Measurements from ENCODE around the gene DCAF8. TPM values are rescaled to one million over a fixed set of nuclear protein-coding genes. Genes with fewer than 3 reads are reported as not detected.

DCAF8 gene
- total RNA-seq, 2 experiments from 2014 or later: 147 to 150 TPM

DNA sequence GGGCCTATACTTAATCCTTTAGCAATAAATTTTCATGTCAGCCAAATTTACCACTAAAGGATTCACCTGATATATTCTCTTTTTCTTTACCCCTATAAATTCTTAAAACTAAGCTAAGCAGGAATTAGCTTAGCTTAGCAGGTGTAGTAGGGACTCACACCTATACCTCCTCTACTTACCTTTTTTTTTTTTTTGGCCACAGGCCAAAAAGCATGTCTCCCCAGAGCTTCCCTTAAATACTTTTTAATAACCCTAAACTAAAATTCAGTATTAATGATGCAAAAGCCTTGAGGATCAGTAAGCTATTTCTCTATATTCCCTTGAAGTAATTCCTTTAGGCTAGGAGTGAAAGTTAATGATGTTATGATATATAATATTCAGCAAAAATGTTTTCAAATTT lies 33.9 kb downstream of the DCAF8 start:
- H3K9me3 Mint-ChIP-seq: no peaks in the 10 kb centered on the region
- H3K27me3 Mint-ChIP-seq: no peaks in the 10 kb centered on the region
- no peak overlapping the region for H3K27ac Mint-ChIP-seq
- no peak for ATAC-seq (ENCODE audit: low read depth)
- POLR2A ChIA-PET: interaction anchor here (0.9 to 1.1 kb wide), 2 partner anchors 10 to 59 kb away, joined by 3 read pairs; no protein-coding TSS in a partner anchor
- no peaks in the 10 kb centered on the region for H3K4me1 Mint-ChIP-seq
- no peak overlapping the region for H3K4me3 Mint-ChIP-seq
- no peak for DNase-seq
- H3K36me3 Mint-ChIP-seq: peaks cover 31% of the 10 kb centered on the region

DNA sequence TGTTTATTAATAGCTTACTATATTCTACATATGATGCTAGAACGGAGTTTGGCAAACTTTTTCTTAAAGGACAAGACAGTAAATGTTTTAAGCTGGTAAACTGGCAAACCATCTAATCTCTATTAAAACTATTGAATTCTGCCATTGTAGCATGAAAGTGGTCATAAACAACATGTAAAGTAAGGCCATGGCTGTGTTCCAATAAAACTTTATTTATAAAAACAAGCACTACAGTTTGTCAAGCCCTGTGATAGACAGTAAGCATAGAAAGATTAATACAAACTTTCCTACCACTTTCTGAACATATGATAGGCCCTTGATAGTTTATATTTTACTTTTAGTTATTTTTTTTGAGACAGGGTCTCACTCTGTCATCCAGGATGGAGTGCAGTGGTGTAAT lies 34.8 kb downstream of the DCAF8 start:
- Mint-ChIP-seq H3K4me1 (no peaks in the 10 kb centered on the region), H3K27me3 (no peaks in the 10 kb centered on the region), H3K36me3 (peaks cover 30% of the 10 kb centered on the region), H3K9me3 (no peaks in the 10 kb centered on the region), H3K4me3 (no peak overlapping the region), H3K27ac (no peak overlapping the region)
- ATAC-seq (ENCODE audit: low read depth) (no peak), DNase-seq (no peak)
- POLR2A ChIA-PET: interaction anchor here (1.1 kb wide), 1 partner anchor 11 kb away, joined by 3 read pairs; no protein-coding TSS in a partner anchor

DNA sequence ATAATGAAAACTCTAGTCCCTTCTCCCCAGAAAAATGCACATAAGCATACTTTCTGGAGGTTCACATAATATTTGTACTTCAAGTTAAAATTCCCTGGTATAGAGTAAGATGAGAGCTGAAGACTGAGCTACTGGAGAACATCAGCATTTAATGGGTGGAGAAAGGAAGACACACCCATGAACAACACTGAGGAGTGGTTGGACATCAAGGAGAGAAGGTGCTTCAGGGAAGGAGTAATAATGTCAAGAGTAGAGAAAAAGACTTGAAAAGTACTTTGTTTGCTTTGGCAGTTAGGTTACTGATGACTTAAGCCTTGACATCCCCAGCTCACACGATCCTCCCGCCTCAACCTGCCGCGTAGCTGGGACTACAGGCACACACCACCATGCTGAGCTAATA lies 35.3 kb downstream of the DCAF8 start:
- ATAC-seq (ENCODE audit: low read depth): no peak

DNA sequence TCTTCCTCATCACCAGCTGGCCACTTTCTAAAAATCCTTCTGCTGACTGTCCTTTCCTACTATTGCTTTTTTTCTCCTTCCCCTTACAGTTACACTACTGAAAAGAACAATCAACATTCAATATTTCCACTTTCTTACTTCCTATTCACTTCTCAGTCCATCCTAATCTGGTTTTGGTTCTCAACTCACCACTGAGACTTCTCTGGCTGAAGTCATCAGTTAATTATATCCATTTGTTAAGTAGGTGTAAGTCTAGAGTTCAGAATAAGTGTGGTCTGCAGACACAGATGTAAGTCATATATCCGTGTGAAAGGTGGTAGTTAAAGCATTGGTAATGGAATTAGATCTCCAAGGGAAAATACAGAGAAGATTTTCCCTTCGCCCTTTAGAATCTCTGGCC lies 35.7 kb downstream of the DCAF8 start:
- Mint-ChIP-seq H3K27ac (no peak overlapping the region), H3K36me3 (peaks cover 32% of the 10 kb centered on the region), H3K27me3 (no peaks in the 10 kb centered on the region), H3K4me3 (no peak overlapping the region), H3K4me1 (no peaks in the 10 kb centered on the region), H3K9me3 (no peaks in the 10 kb centered on the region)
- DNase-seq (no peak), ATAC-seq (ENCODE audit: low read depth) (no peak)
- POLR2A ChIA-PET: interaction anchor here (0.6 kb wide), 1 partner anchor 9 kb away, joined by 3 read pairs; no protein-coding TSS in a partner anchor

More for the DNA sequence above, 35.3 kb downstream of the DCAF8 start:
- Mint-ChIP-seq H3K36me3 (peaks cover 32% of the 10 kb centered on the region), H3K27me3 (no peaks in the 10 kb centered on the region), H3K4me1 (no peaks in the 10 kb centered on the region), H3K4me3 (no peak overlapping the region), H3K27ac (no peak overlapping the region), H3K9me3 (no peaks in the 10 kb centered on the region)
- DNase-seq: no peak
- POLR2A ChIA-PET: no interaction called here

DNA sequence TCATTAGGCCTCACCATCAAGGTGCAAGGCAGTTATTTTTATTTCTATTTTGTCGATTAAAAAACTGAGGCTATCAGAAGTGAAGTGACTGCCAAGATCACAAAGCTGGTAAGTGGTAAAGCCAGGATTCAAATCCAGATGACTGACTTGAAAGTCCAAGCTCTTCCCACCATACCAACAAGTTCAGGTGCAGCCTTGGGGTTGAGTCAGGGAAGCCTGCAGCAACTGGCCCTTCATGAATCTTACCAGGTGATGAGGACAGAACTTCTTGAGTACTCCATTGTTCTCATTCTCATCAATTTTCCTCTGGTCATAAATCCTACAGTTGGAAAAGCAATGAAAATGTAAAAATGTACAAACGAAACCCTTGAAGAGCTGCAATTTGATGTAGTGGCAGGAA lies 37.0 kb downstream of the DCAF8 start:
- POLR2A ChIA-PET: interaction anchor here (0.6 kb wide), 1 partner anchor 313 kb away, joined by 3 read pairs; no protein-coding TSS in a partner anchor

DNA sequence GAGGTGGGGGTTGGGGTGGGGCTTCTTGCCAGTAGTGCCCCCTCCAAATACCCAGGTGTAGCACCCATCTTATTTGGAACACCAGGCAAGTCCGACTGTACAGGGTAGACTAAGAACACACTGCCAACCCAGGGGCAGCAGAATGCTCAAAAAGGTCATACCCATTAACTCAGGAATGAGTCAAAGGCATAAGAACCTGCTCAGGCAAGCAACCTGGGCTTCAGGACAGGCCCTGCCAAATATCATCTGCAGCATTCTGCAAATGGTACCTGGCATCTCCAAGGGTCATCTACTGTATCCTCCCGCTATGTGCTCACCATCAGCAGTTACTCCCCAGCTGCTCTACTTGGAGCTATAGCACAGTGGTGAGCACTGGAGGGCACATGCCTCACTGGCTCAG lies 37.7 kb downstream of the DCAF8 start:
- H3K36me3 Mint-ChIP-seq: peaks cover 23% of the 10 kb centered on the region
- H3K4me1 Mint-ChIP-seq: no peaks in the 10 kb centered on the region
- no peaks in the 10 kb centered on the region for H3K9me3 Mint-ChIP-seq
- ATAC-seq (ENCODE audit: low read depth) (no peak), DNase-seq (no peak)
- H3K27ac Mint-ChIP-seq: no peak overlapping the region
- POLR2A ChIA-PET: no interaction called here
- no peaks in the 10 kb centered on the region for H3K27me3 Mint-ChIP-seq
- H3K4me3 Mint-ChIP-seq: no peak overlapping the region

More for the DNA sequence above, 37.0 kb downstream of the DCAF8 start:
- Mint-ChIP-seq H3K4me1 (no peaks in the 10 kb centered on the region), H3K27ac (no peak overlapping the region), H3K4me3 (no peak overlapping the region), H3K27me3 (no peaks in the 10 kb centered on the region), H3K36me3 (peaks cover 25% of the 10 kb centered on the region), H3K9me3 (no peaks in the 10 kb centered on the region)
- DNase-seq (no peak), ATAC-seq (ENCODE audit: low read depth) (no peak)

DNA sequence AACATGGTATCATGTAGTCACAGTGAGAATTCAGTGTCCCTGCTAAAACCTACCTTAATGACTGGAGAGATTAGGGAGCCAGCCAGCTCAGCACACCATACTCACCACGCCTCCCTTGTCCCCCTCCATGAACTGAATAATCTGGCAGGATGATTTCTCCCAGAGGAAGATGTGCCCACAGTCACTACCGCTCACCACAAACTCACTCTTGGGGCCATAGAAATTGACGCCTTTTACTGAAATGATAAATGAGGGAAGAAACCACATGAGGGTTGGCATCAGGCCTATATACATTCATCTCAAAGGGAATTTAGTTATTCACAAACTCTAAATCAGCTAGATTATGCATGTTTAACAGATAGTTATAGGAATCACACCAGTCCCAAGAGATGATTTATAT lies 39.8 kb downstream of the DCAF8 start:
- no peaks in the 10 kb centered on the region for H3K4me1 Mint-ChIP-seq
- H3K27me3 Mint-ChIP-seq: no peaks in the 10 kb centered on the region
- POLR2A ChIA-PET: no interaction called here
- peaks cover 14% of the 10 kb centered on the region for H3K36me3 Mint-ChIP-seq
- DNase-seq: no peak
- no peak for ATAC-seq (ENCODE audit: low read depth)
- H3K9me3 Mint-ChIP-seq: no peaks in the 10 kb centered on the region
- no peak overlapping the region for H3K4me3 Mint-ChIP-seq
- no peak overlapping the region for H3K27ac Mint-ChIP-seq

DNA sequence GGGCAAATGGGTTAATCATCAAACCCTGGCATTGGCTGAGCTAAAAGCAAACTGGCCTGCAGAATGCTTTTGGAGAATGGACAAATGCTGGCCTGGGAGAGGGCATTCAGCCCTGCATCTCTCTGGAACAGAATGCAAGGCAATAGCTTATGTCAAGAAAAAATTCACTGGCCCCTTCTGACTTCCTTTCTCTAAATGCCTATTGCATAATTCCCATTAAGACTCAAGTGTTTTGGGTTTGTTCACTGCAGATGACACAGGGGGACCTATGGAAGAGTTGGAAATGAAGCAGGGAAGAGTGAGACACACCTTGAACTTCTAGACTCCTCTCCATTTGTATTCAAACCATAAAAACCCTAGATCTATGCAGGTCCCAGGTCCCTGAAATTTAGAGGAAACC lies 41.3 kb downstream of the DCAF8 start:
- Mint-ChIP-seq H3K4me1 (no peaks in the 10 kb centered on the region), H3K36me3 (peaks cover 20% of the 10 kb centered on the region)
- no peak for DNase-seq

DNA sequence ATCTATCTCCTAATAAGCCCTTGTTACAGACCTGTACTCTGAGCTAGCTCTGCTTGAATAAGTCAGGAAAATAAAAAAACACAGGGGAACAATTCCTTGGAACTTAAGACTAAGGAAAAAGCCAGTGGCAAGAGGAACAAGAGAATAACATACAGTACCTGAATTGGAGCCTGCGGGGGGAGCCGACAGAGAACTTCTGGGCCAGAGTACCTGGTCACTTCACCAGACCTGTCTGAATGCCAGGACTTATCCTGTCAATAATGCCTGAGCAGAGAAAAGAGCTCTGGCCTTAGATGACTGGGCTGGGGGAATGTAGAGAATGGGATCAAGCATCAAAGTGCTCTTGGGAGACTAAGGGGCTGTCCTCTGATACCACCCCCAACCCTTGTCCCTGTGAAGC lies 42.0 kb downstream of the DCAF8 start:
- Mint-ChIP-seq H3K27ac (no peak overlapping the region), H3K4me3 (no peak overlapping the region), H3K36me3 (peaks cover 20% of the 10 kb centered on the region), H3K9me3 (no peaks in the 10 kb centered on the region), H3K4me1 (no peaks in the 10 kb centered on the region), H3K27me3 (no peaks in the 10 kb centered on the region)
- ATAC-seq (ENCODE audit: low read depth) (no peak), DNase-seq (no peak)
- POLR2A ChIA-PET: no interaction called here

More for the DNA sequence above, 41.3 kb downstream of the DCAF8 start:
- POLR2A ChIA-PET: no interaction called here
- H3K4me3 Mint-ChIP-seq: no peak overlapping the region
- H3K27me3 Mint-ChIP-seq: no peaks in the 10 kb centered on the region
- no peaks in the 10 kb centered on the region for H3K9me3 Mint-ChIP-seq
- H3K27ac Mint-ChIP-seq: no peak overlapping the region
- ATAC-seq (ENCODE audit: low read depth): no peak

DNA sequence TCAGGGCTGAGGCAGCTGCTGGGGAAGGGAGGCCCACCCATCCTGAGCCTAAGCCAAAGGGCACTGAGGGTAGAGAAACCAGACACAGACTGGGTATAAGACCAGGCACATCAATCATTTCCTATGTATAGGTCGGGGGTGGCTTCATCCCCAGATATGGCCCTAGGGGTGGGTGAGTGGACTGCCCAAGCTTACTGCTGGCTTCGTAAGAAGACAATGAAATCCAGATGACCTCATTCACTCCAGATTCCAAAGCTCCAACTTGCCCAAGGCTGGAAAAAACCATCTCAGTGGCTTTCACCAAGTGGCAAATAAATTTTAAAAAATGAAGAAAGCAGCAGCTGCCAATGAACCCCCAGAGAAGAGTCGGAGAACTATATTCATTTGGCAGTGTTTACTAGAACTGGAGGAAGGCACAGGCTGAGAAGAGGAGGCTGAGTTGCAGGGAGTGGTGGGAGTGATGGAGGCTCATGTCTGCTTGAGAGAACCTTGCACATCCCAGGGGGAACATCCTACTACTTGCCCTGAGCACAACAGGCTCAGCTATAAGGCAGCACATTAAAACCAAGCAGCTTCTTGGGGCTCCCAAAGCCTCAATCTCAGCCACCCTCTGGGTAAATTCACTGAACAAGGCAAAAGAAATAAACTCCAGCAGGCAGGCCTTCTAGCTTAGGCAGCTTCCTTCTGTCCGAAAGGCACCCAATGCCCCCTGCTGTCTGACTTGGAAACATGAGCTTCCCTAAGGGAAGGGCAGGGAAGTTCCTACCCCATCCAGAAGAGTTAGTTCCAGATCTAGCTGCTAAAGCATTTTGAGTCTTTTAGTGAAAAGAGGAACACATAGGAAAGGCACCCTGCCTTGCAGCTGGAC lies 43.1 kb downstream of the DCAF8 start:
- peaks cover under 1% of the 10 kb centered on the region for H3K4me1 Mint-ChIP-seq
- no peak for ATAC-seq (ENCODE audit: low read depth)
- POLR2A ChIA-PET: no interaction called here
- no peaks in the 10 kb centered on the region for H3K27me3 Mint-ChIP-seq
- no peak overlapping the region for H3K4me3 Mint-ChIP-seq
- no peaks in the 10 kb centered on the region for H3K9me3 Mint-ChIP-seq
- H3K27ac Mint-ChIP-seq: no peak overlapping the region
- H3K36me3 Mint-ChIP-seq: peaks cover 19% of the 10 kb centered on the region
- DNase-seq: no peak

DNA sequence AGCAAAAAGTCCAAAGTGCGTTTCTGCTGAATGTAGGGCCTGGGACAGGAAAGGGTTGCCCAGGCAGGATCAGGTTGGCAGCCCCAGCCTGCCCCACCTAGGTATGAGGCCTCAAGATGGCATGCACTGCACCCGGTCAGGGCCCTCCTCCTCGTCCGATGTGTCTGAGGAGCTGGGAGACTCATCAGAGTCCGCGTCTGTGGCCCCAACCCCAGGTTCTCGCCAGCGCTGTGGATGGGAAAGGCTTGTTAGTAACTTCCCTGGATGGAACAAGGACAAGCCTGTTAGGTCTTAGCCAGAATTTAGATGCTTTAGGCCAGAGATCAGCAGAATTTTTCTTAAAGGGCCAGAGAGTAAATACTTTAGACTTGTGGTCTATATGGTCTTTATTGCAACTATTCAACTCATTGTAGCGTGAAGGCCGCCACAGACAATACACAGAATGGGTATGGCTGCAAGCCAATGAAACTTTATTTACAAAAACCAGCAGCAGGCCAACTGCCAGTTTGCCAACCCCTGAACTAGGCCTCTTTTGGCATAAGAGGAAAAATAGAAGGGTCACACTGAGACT lies 44.8 kb downstream of the DCAF8 start:
- no peak for ATAC-seq (ENCODE audit: low read depth)
- no peak for DNase-seq
- H3K4me1 Mint-ChIP-seq: peaks cover 2% of the 10 kb centered on the region
- no peaks in the 10 kb centered on the region for H3K9me3 Mint-ChIP-seq
- H3K27me3 Mint-ChIP-seq: no peaks in the 10 kb centered on the region
- POLR2A ChIA-PET: no interaction called here
- H3K27ac Mint-ChIP-seq: no peak overlapping the region
- H3K36me3 Mint-ChIP-seq: peaks cover 21% of the 10 kb centered on the region
- no peak overlapping the region for H3K4me3 Mint-ChIP-seq

DNA sequence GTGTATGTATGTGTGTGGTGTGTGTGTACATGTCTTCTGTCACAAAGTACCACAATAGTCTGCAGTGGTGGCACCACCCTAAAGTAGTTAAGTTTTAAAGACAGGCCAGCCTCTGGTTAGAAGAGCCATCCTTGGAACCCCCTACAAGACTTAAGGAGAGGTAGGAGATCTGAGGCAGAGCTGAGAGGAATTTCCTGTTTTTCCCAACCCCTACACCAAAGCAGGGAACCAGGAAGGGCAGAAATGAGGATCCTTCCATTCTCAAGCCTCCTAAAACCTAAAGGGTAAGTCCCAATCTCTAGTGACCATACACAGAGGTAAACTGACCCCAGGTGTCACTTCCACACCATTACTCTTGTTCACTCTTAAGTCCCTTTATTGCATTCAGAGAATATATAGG lies 46.0 kb downstream of the DCAF8 start:
- peaks cover 19% of the 10 kb centered on the region for H3K36me3 Mint-ChIP-seq
- DNase-seq (no peak), ATAC-seq (ENCODE audit: low read depth) (no peak)
- H3K4me1 Mint-ChIP-seq: peaks cover 2% of the 10 kb centered on the region
- H3K9me3 Mint-ChIP-seq: no peaks in the 10 kb centered on the region
- H3K4me3 Mint-ChIP-seq: no peak overlapping the region
- no peak overlapping the region for H3K27ac Mint-ChIP-seq
- POLR2A ChIA-PET: no interaction called here
- no peaks in the 10 kb centered on the region for H3K27me3 Mint-ChIP-seq

DNA sequence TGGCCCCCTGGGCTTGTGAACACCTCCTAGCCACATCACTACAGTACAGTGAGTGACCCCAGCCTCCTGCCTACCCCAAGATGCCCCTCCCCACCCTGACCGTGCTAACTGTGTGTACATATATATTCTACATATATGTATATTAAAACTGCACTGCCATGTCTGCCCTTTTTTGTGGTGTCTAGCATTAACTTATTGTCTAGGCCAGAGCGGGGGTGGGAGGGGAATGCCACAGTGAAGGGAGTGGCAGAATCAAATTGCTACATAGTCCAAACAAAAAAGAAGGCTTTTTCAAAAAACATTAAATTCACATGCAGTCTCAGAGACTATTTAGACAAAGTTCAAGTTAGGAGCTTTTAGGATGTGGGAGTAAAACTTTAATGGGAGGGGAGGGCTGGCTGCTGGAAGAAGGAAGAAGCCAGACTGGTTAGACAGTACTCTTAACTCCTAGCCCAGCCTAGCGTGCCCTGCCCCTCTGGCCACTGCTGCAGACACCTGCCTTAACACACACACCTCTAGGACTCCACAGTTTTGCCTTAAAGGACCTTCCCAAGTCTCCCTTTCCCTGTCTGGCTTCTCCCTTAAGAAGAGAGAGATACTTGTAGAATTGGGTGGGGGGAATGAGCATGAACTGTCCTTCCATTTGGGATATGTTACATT lies 47.7 kb downstream of the DCAF8 start:
- Mint-ChIP-seq H3K27me3 (no peaks in the 10 kb centered on the region), H3K27ac (no peak overlapping the region), H3K36me3 (peaks cover 15% of the 10 kb centered on the region), H3K4me3 (no peak overlapping the region), H3K9me3 (no peaks in the 10 kb centered on the region), H3K4me1 (peaks cover 6% of the 10 kb centered on the region)
- DNase-seq (no peak), ATAC-seq (ENCODE audit: low read depth) (no peak)
- POLR2A ChIA-PET: no interaction called here
